ENCODE data around the gene KHDRBS1. TPM values are rescaled to one million over a fixed set of nuclear protein-coding genes. Genes with fewer than 3 reads are reported as not detected.

Gene KHDRBS1
- total and polyA plus RNA-seq, 9 of the 15 experiments (the other 6 are each of a cell fraction or from before 2014, with no cell fraction given) = 48.4 to 257 (median 114) TPM

GRCh38 chr1:32066489-32066873 is 52.8 kb downstream of the KHDRBS1 start (continued):
- no peak for TF ChIP-seq TOE1 (IDR thresholded peaks at IDR 0.05; ENCODE audit: borderline replicate concordance)
- 0 out of 2 replicates have a peak, but pooled peaks have one; percentile 49 for TF ChIP-seq TOE1 (CRISPR knock-in tag; IDR thresholded peaks at IDR 0.05; ENCODE audit: borderline replicate concordance, low read depth)
- peak; percentile 59; the same call in 1 of the 2 replicates for TF ChIP-seq VEZF1 (CRISPR knock-in tag; IDR thresholded peaks at IDR 0.05)

DNA sequence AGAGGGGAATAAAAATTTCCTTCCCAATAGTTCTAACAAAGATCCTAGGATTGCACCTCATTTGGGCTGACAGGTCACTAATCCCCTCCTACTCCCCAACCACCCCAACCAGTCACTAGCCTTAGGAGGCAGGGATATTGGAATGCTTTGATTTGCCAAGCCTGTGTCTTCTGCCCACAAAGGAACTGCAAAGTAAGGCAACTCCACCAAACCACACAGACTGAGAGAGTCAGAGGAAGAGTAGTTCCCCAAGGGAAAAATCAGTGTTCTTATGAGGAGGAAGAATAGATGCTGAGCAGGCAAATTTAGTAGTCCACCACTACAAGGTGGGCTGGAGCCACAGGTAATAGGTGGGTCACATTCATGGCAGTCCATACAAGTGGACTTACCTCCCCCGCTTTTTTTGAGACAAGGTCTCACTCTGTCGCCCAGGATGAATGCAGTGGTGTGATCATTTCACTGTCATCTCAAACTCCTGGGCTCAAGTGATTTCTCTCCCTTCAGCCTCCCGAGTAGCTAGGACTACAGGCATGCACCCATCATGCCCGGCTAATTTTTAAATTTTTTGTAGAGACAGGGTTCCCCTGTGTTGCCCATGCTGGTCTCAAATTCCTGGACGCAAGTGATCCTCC is 55.4 kb downstream of the KHDRBS1 start:
- H2AFZ ChIP-seq (ENCODE audit: low read depth, low read length) = no peak overlapping the region
- H3K9me3 ChIP-seq (replicated peaks; ENCODE audit: control insufficient read depth, insufficient read depth, low read depth, low read length) = no peaks in the 10 kb centered on the region
- no peak for FAIRE-seq
- intact Hi-C loops (cut with micrococcal nuclease) (loop anchor here (10.0 kb wide), 3 partner anchors 254 to 346 kb away; partner anchors contain the start of gene SPOCD1), in situ Hi-C loops (cut with MboI) (loop anchor here (10.0 kb wide), 1 partner anchor 244 kb away; no protein-coding TSS in a partner anchor)
- no TSS peak for BruUV-seq (replicated peaks)
- DNase-seq (ENCODE audit: extremely low read depth in 1 of 4, low spot score in 3 of 4) = no peak
- ChIA-PET CTCF (ENCODE audit: low intra/inter-chr PET ratio) (no interaction called here), POLR2A (interaction anchor here (1.0 to 1.7 kb wide), 2 partner anchors 14 to 29 kb away, joined by 3 to 4 read pairs; no protein-coding TSS in a partner anchor)
- H3K9me1 ChIP-seq (ENCODE audit: control insufficient read depth, insufficient read depth, low read length) = peaks cover 1% of the 10 kb centered on the region
- TF ChIP-seq ZNF589 (CRISPR knock-in tag; IDR thresholded peaks at IDR 0.05; ENCODE audit: low read depth) (no peak), C11orf30 (IDR thresholded peaks at IDR 0.05; ENCODE audit: low read depth) (peak; percentile 89), MAFF (IDR thresholded peaks at IDR 0.05; ENCODE audit: low read length) (peak; percentile 66), ZNF316 (IDR thresholded peaks at IDR 0.05) (peak; percentile 95), ZNF140 (CRISPR knock-in tag; IDR thresholded peaks at IDR 0.05) (no peak), MAFG (tag; conservative IDR thresholded peaks at IDR 0.05) (peak; percentile 81), MAFK (IDR thresholded peaks at IDR 0.05; ENCODE audit: low read length) (peak; percentile 72)
- no peak overlapping the region for H3K9ac ChIP-seq (ENCODE audit: insufficient read depth in 1 of 2, low read depth in 2 of 2, low read length in 2 of 2)
- H3K79me2 ChIP-seq (ENCODE audit: control insufficient read depth, insufficient read depth, low read length) = peaks cover 10% of the 10 kb centered on the region
- 27% methylated on average over 5 of the region's 5 CpGs for WGBS (ENCODE audit: insufficient coverage, low coverage, missing lambda C conversion rate)
- peaks cover 21 to 31% of the 10 kb centered on the region in 2 experiments for H3K4me1 ChIP-seq (replicated peaks in 1 of 2; ENCODE audit: control insufficient read depth in 2 of 2, insufficient read depth in 2 of 2, low read length in 2 of 2)
- H4K20me1 ChIP-seq (replicated peaks; ENCODE audit: control insufficient read depth, insufficient read depth, low read length) = peaks cover 4% of the 10 kb centered on the region; the same call in 1 of the 2 replicates
- H3K36me3 ChIP-seq (ENCODE audit: control insufficient read depth, insufficient read depth, low read length) = no peaks in the 10 kb centered on the region
- H3K27me3 ChIP-seq (ENCODE audit: control insufficient read depth in 2 of 2, insufficient read depth in 2 of 2, low read length in 2 of 2) = no peaks in the 10 kb centered on the region
- H3K4me2 ChIP-seq (ENCODE audit: insufficient read depth, low read length) = no peak overlapping the region
- no peak for ATAC-seq
- H3K4me3 ChIP-seq = no peak overlapping the region
- no peak overlapping the region for H3K27ac ChIP-seq (ENCODE audit: extremely low read depth, low read depth, low read length)

All from K562 (cell line).